HepG2 (cell line): ENCODE data around the gene RASSF7. TPM values are rescaled to one million over a fixed set of nuclear protein-coding genes. Genes with fewer than 3 reads are reported as not detected.

Experiments
- AKAP8 ChIP-seq: sonication (generic); formaldehyde crosslinking; IDR thresholded peaks from 2 replicates; pipeline ENCODE4 v1.5.1; 2020; ENCODE audit warnings: mild to moderate bottlenecking, missing genetic modification reagents
- BCL3 ChIP-seq: sonication (generic); formaldehyde crosslinking; IDR thresholded peaks from 2 replicates; pipeline ENCODE4 v1.5.1; 2020; ENCODE audit warnings: mild to moderate bottlenecking, missing genetic modification reagents, moderate library complexity
- CAMTA2 ChIP-seq: sonication (generic); formaldehyde crosslinking; IDR thresholded peaks from 2 replicates; pipeline ENCODE4 v1.4.0; 2020; ENCODE audit warnings: mild to moderate bottlenecking, missing genetic modification reagents, borderline replicate concordance
- CEBPZ ChIP-seq: IDR thresholded peaks from 2 replicates; pipeline ENCODE4 v1.6.1; 2012; ENCODE audit warnings: low read length, improper control_type of control experiment
- E2F2 ChIP-seq: sonication (generic); formaldehyde crosslinking; IDR thresholded peaks from 2 replicates; pipeline ENCODE4 v1.4.0; 2020; ENCODE audit warnings: missing genetic modification reagents, borderline replicate concordance
- ETV5 ChIP-seq: IDR thresholded peaks from 2 replicates; pipeline ENCODE4 v1.6.1; 2018; ENCODE audit warnings: missing biosample characterization, missing genetic modification reagents, inconsistent platforms, borderline replicate concordance
- GABPA ChIP-seq, 2 experiments: IDR thresholded peaks; 2 replicates each; pipeline ENCODE4 v1.6.1; 2011 to 2016; ENCODE audit warnings: low read depth in 2 of 2, low read length in 1 of 2, missing biosample characterization in 1 of 2, missing genetic modification characterization in 1 of 2
- MNT ChIP-seq: fragments of 450-650 bp; IDR thresholded peaks from 2 replicates; pipeline ENCODE4 v1.6.1; 2016
- MTF1 ChIP-seq: sonication (generic); formaldehyde crosslinking; IDR thresholded peaks from 2 replicates; pipeline ENCODE4 v1.5.0; 2020; ENCODE audit warnings: missing genetic modification reagents
- NFRKB ChIP-seq: fragments of 450-650 bp; IDR thresholded peaks from 2 replicates; pipeline ENCODE4 v1.6.1; 2017
- SMAD1 ChIP-seq: sonication (generic); formaldehyde crosslinking; IDR thresholded peaks from 2 replicates; pipeline ENCODE4 v1.4.0; 2020; ENCODE audit warnings: missing genetic modification reagents, low read depth, mild to moderate bottlenecking, borderline replicate concordance
- TAF1 ChIP-seq: sonication (generic); formaldehyde crosslinking; IDR thresholded peaks from 2 replicates; pipeline ENCODE4 v1.4.0; 2020; ENCODE audit warnings: missing genetic modification reagents
- TIGD3 ChIP-seq: sonication (generic); formaldehyde crosslinking; IDR thresholded peaks from 2 replicates; pipeline ENCODE4 v1.5.1; 2020; ENCODE audit warnings: mild to moderate bottlenecking, missing genetic modification reagents, borderline replicate concordance
- ZEB1 ChIP-seq: IDR thresholded peaks from 2 replicates; pipeline ENCODE4 v1.6.1; 2012; ENCODE audit warnings: mild to moderate bottlenecking, low read depth, inconsistent platforms; ENCODE audit not compliant: insufficient replicate concordance
- ZFP1 ChIP-seq: IDR thresholded peaks from 2 replicates; pipeline ENCODE4 v1.6.1; 2016
- ZFYVE20 ChIP-seq: sonication (generic); formaldehyde crosslinking; IDR thresholded peaks from 2 replicates; pipeline ENCODE4 v1.8.0; 2023; ENCODE audit warnings: low read depth, mild to moderate bottlenecking, moderate library complexity, missing genetic modification reagents, borderline replicate concordance
- ZNF256 ChIP-seq: sonication (generic); formaldehyde crosslinking; conservative IDR thresholded peaks from 2 replicates; pipeline ENCODE4 v1.4.0; 2020; ENCODE audit warnings: missing genetic modification reagents
- ZNF770 ChIP-seq: sonication (generic); formaldehyde crosslinking; IDR thresholded peaks from 2 replicates; pipeline ENCODE4 v1.5.0; 2020; ENCODE audit warnings: mild to moderate bottlenecking, missing genetic modification reagents
- polyA plus RNA-seq, 8 experiments: library from polyadenylated mRNA; depleted of rRNA in 3 of 8; stranded (reverse) in 7 of 8; unstranded in 1 of 8; fragments of >200 nt; fragmentation: Illumina TruSeq in 4 of 8; extraction: Trizol in 4 of 8; gene quantifications; 2 replicates each; pipeline versions ENCODE4 v1.2.1 to v1.2.3, GENCODE V29; 2011 to 2016; ENCODE audit warnings: low read depth in 4 of 8, missing spikeins in 1 of 8, mixed read lengths in 1 of 8; ENCODE audit not compliant: insufficient read depth in 1 of 8
- total RNA-seq, 5 experiments: library from RNA; depleted of rRNA; stranded (reverse); fragments of >200 nt; fragmentation: Illumina TruSeq; extraction: Trizol; gene quantifications; 2 replicates each; pipeline ENCODE4 v1.2.3, GENCODE V29; 2016; ENCODE audit warnings: low read depth in 1 of 5

The RASSF7 gene
- total and polyA plus RNA-seq, 2 of the 13 experiments (the other 11 are each of a cell fraction or from before 2014, with no cell fraction given), result 20.2 to 28.6 TPM

GRCh38 chr11:579830-580601 lies 19.2 kb downstream of the RASSF7 start (continued):
- no peak for TF ChIP-seq TAF1 (CRISPR knock-in tag)
- no peak for TF ChIP-seq ETV5 (CRISPR knock-in tag)
- TF ChIP-seq CEBPZ, result no peak
- peak; percentile 54 for TF ChIP-seq ZNF770
- peak; percentile 28; the same call in 1 of the 2 replicates for TF ChIP-seq AKAP8 (CRISPR knock-in tag)
- TF ChIP-seq ZFYVE20, result no peak
- no peak for TF ChIP-seq TIGD3 (CRISPR knock-in tag)
- TF ChIP-seq E2F2 (CRISPR knock-in tag), result no peak
- TF ChIP-seq GABPA (IDR thresholded peaks at IDR 0.05; ENCODE audit: low read depth, low read length), result no peak
- TF ChIP-seq GABPA (CRISPR knock-in tag; IDR thresholded peaks at IDR 0.05; ENCODE audit: low read depth), result no peak
- no peak for TF ChIP-seq NFRKB
- no peak for TF ChIP-seq ZFP1
- TF ChIP-seq MNT, result peak; percentile 56
- TF ChIP-seq ZEB1, result no peak
- TF ChIP-seq SMAD1 (CRISPR knock-in tag), result no peak
- 0 out of 2 replicates have a peak, but pooled peaks have one; percentile 23 for TF ChIP-seq ZNF256 (CRISPR knock-in tag)
- TF ChIP-seq MTF1 (CRISPR knock-in tag), result no peak
- TF ChIP-seq CAMTA2, result no peak
- no peak for TF ChIP-seq BCL3
